ENCODE data around the gene PADI6.

PADI6 gene

DNA sequence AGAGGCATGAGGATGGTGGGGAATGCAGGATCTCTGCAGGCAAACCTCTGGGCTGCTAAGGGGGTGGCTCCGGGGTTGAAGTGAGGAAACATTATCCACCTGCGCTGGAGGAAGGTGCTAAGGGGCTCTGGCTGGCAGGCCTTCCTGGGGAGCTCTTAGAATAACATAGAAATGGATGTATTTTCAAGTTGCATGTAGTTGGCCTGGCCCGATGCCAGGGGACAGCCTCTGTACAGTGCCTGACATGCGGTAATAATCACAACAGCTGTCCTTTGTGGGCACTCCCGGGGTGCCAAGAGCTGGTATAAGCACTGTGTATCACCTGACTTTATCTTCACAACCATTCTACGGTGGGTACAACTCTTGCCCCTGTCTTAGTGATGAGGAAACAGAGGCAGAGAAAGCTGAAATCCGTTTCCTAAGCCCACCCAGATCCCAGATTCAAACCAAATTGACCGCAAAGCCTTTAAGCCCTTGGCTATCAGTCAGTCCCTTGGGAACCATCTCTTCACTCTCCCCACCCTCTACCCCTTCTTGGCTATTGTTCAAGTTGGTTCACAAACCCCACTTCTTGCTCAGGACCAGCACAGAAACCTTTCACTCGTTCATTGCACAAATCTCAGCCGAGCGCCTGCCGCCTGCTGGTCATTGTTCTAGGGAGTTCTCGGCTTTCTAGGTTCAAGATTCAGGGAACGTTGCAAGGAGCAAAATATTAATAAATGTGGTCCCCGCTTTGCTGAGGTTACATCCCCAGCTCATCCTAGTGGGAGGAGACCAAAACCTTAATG lies 33.1 kb upstream of the PADI6 start:
- no peak overlapping the region for H3K27ac ChIP-seq (ENCODE audit: low read depth, low read length)
- H3K4me3 ChIP-seq (ENCODE audit: insufficient read depth, low read length, poor library complexity, severe bottlenecking), result no peak overlapping the region
- no peaks in the 10 kb centered on the region for H3K9me2 ChIP-seq (replicated peaks; ENCODE audit: insufficient read depth, low read length)
- no peak overlapping the region for H3K4me2 ChIP-seq (ENCODE audit: low read depth, low read length, poor library complexity, severe bottlenecking)
- H3K79me2 ChIP-seq (ENCODE audit: insufficient read depth, low read length), result no peaks in the 10 kb centered on the region
- no peak for TF ChIP-seq EZH2phosphoT487 (conservative IDR thresholded peaks at IDR 0.05; ENCODE audit: low read length)
- no peak for TF ChIP-seq CTCF (IDR thresholded peaks at IDR 0.05; ENCODE audit: insufficient read depth, low read length, poor library complexity, severe bottlenecking)
- H3K36me3 ChIP-seq (ENCODE audit: low read length), result no peaks in the 10 kb centered on the region
- H4K20me1 ChIP-seq (ENCODE audit: low read depth, low read length), result no peaks in the 10 kb centered on the region
- no peak overlapping the region for H2AFZ ChIP-seq (ENCODE audit: low read depth, low read length, severe bottlenecking)
- no peaks in the 10 kb centered on the region for H3F3A ChIP-seq (ENCODE audit: insufficient read depth)
- H3K27me3 ChIP-seq (ENCODE audit: low read length), result no peaks in the 10 kb centered on the region
- H3K9ac ChIP-seq (ENCODE audit: low read length), result no peak overlapping the region
- no peaks in the 10 kb centered on the region for H3K9me3 ChIP-seq (ENCODE audit: insufficient read depth, low read length)

DNA sequence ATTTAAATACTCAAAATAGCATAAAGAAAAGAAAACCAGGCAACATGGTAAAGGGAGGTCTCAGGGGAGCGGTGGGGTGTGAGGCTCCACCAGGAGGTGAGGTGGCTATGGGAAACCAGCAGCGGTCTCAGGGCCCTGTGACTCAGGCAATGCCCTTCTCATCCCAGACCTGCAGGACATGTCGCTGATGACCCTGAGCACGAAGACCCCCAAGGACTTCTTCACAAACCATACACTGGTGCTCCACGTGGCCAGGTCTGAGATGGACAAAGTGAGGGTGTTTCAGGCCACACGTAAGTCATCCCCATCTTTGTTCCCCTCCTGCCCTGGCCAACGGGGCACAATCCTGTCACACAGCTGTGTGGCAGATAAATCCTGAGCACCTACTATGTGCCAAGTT lies 32.5 kb upstream of the PADI6 start:
- no peak overlapping the region for H3K4me2 ChIP-seq (ENCODE audit: low read depth, low read length, poor library complexity, severe bottlenecking)
- H3K4me3 ChIP-seq (ENCODE audit: insufficient read depth, low read length, poor library complexity, severe bottlenecking), result no peak overlapping the region
- H3K36me3 ChIP-seq (ENCODE audit: low read length), result no peaks in the 10 kb centered on the region
- no peak overlapping the region for H3K9ac ChIP-seq (ENCODE audit: low read length)
- H3K27me3 ChIP-seq (ENCODE audit: low read length), result no peaks in the 10 kb centered on the region
- no peaks in the 10 kb centered on the region for H4K20me1 ChIP-seq (ENCODE audit: low read depth, low read length)
- no peak for TF ChIP-seq CTCF (IDR thresholded peaks at IDR 0.05; ENCODE audit: insufficient read depth, low read length, poor library complexity, severe bottlenecking)
- TF ChIP-seq EZH2phosphoT487 (conservative IDR thresholded peaks at IDR 0.05; ENCODE audit: low read length), result no peak
- no peak overlapping the region for H2AFZ ChIP-seq (ENCODE audit: low read depth, low read length, severe bottlenecking)
- H3K79me2 ChIP-seq (ENCODE audit: insufficient read depth, low read length), result no peaks in the 10 kb centered on the region
- no peaks in the 10 kb centered on the region for H3F3A ChIP-seq (ENCODE audit: insufficient read depth)
- no peaks in the 10 kb centered on the region for H3K9me3 ChIP-seq (ENCODE audit: insufficient read depth, low read length)
- H3K9me2 ChIP-seq (replicated peaks; ENCODE audit: insufficient read depth, low read length), result no peaks in the 10 kb centered on the region
- no peak overlapping the region for H3K27ac ChIP-seq (ENCODE audit: low read depth, low read length)

DNA sequence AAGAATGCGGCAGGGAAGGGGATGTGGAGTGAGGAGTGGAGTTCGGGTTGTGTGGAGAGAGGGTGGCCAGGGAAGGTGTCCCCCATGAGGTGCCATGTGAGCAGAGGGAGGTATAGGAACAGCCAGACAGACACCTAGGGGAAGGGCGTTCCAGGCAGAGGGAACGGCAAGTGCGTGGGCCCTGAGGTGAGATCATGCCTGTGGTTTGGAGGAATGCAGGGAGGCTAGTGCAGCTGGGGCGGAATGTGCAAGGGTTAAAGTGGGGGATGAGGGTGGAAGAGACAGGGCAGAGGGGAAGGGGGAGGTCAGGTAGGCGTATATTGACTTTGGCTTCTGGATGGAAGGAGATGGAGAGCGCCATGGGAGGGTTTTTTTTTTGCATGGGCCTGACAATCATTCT lies 31.6 kb upstream of the PADI6 start:
- Histone ChIP-seq H3K9me3 (ENCODE audit: insufficient read depth, low read length) (no peaks in the 10 kb centered on the region), H2AFZ (ENCODE audit: low read depth, low read length, severe bottlenecking) (no peak overlapping the region), H3K9ac (ENCODE audit: low read length) (no peak overlapping the region), H3K79me2 (ENCODE audit: insufficient read depth, low read length) (no peaks in the 10 kb centered on the region), H3K9me2 (replicated peaks; ENCODE audit: insufficient read depth, low read length) (no peaks in the 10 kb centered on the region), H4K20me1 (ENCODE audit: low read depth, low read length) (no peaks in the 10 kb centered on the region), H3K36me3 (ENCODE audit: low read length) (no peaks in the 10 kb centered on the region), H3F3A (ENCODE audit: insufficient read depth) (no peaks in the 10 kb centered on the region), H3K4me3 (ENCODE audit: insufficient read depth, low read length, poor library complexity, severe bottlenecking) (no peak overlapping the region), H3K27ac (ENCODE audit: low read depth, low read length) (no peak overlapping the region), H3K27me3 (ENCODE audit: low read length) (no peaks in the 10 kb centered on the region), H3K4me2 (ENCODE audit: low read depth, low read length, poor library complexity, severe bottlenecking) (no peak overlapping the region)
- TF ChIP-seq CTCF (IDR thresholded peaks at IDR 0.05; ENCODE audit: insufficient read depth, low read length, poor library complexity, severe bottlenecking) (no peak), EZH2phosphoT487 (conservative IDR thresholded peaks at IDR 0.05; ENCODE audit: low read length) (no peak)

Data from SU-DHL-6 (cell line).